ENCODE data around the gene PTPRCAP.

The PTPRCAP gene

DNA sequence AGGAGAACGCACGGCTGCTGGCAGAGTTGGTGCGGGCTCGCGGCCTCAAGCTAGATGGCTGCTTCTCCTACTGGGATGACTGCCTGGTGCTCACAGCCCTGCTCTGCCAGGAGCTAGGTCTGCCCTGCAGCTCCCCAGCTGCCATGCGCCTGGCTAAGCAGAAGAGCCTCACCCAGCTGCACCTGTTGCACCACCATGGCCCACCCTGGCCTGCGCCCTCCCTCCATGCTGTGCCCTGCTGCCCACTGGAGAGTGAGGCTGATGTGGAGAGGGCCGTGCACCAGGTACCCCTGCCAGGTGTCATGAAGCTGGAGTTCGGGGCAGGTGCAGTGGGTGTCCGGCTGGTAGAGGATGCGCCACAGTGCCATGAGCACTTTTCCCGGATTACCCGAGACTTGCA is 14.0 kb downstream of the PTPRCAP start:
- DNase-seq = no peak

DNA sequence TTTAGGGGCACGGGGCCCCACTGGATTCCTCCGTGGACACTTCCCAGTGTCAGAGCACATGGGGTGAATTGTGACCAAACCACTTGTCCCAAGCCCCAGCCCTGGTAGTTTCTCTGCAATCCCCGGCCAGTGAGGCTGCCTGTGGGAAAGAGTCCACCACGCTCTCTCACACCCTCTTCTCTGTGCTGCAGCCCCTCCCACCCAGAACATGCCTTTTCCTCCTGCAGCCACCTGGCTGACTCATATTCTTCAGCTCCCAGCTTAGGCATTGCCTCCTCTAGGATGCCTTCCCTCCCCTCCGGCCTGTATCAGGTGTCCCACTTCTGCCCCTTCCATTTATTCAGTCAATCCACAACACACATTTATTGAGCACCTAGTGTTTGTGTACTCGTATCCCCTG is 14.6 kb downstream of the PTPRCAP start:
- DNase-seq = no peak

DNA sequence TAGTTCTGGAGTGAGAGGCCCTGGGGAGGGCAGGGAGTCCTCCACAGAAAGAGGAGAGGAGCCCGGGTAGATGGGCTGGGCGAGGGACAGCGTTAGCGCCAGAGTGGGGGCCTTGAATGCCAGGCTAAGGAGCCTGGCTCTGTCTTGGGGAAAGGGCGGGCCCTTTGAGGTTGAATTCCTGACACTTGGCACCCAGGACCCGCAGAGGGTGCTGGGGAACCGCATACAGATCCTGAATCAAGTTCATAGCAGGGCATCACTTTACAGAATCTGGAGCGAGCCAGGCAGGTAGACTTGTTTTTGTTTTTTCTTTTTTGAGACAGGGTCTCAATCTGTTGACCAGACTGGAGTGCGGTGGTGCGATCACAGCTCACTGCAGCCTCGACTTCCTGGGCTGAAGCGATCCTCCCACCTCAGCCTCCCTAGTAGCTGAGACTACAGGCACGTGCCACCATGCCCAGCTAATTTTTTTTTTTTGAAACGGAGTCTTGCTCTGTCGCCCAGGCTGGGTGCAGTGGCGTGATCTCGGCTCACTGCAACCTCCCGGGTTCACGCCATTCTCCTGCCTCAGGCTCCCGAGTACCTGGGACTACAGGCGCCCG is 16.0 kb downstream of the PTPRCAP start:
- DNase-seq = no peak

DNA sequence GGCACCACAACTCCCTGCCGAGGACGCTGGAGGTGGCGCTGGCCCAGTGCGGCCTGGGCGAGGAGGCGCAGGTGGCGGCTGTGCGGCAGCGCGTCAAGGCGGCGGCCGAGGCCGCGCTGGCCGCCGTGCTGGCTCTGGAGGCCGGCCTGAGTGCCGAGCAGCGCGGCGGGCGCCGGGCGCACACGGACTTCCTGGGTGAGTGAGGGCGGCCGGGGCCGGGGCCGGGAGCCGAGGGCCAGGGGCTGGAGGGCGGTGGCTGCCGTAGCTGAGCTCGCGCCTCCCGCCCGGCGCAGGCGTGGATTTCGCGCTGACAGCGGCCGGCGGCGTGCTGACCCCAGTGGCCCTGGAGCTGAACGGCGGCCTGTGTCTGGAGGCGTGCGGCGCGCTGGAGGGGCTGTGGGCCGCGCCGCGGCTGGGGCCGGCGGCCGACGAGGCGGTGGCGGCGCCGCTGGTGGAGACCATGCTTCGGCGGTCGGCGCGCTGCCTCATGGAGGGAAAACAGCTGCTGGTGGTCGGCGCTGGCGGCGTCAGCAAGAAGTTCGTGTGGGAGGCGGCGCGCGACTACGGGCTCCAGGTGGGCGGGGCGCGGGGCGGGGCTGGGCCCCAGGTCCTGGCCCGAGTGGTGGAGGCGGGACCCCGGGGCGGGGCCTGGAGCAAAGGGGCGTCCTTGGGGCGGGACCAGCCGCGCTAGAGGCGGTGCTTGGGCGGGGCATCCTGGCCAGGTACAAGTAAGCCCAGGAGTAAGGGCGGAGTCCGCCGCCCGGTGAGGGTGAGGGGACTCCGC is 16.6 kb downstream of the PTPRCAP start:
- peak; percentile 100 for DNase-seq

DNA sequence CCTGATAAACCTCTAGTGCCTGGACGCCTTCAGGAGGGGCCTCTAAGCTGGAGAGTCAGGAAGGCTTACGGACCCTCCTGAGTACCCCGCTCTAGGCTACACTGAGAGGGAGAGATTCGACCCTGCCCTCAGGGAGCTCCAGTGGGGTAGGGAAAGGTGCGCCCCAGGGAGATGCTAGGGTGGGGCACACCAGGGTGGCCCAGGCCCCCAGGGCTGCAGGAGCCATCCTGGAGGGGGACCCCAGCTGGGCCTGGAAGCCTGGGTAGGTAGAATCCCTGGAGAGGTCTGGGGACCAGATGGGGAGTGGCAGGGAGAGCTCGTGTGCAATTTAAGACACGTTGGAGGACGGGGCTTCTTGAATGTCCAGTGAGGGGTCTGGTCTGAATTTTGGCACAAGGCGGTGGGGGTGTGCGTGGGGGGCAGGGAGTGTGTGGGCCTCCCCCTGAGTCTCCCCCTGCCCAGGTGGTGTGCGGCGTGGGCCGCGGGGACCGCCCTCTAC is 17.3 kb downstream of the PTPRCAP start:
- peak; percentile 35 for DNase-seq

DNA sequence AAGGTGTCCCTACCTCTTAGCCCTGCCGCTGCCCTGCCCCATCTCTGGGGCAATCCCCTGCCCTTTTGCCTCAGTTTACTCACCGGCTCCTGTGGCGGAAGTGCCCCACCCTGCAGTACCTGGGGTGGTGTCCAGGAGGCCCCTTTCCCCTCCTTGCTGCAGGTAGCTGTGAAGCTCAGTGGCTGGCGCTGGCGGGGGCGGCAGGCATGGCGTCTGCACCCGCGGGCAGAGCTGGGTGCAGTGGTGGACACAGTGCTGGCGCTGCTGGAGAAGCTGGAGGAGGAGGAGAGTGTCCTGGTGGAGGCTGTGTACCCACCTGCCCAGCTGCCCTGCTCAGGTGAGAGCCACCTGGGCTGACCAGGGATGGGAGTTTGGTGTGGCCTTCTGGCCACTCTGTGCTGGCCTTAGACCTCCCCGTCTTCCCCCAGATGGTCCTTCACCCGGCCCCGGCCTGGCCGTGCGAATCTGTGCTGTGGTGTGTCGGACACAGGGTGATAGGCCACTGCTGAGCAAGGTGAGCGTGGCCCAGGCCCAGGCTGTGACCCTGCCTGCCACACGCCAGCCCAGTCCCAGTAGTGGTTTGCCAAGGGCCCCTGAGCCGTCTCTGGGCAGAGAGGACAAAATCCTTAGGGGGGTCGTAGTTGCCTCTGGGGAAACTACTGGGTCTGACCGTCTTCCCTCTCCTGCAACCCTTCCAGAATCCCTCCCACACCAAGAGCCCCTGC is 18.0 kb downstream of the PTPRCAP start:
- DNase-seq = peak; percentile 28

DNA sequence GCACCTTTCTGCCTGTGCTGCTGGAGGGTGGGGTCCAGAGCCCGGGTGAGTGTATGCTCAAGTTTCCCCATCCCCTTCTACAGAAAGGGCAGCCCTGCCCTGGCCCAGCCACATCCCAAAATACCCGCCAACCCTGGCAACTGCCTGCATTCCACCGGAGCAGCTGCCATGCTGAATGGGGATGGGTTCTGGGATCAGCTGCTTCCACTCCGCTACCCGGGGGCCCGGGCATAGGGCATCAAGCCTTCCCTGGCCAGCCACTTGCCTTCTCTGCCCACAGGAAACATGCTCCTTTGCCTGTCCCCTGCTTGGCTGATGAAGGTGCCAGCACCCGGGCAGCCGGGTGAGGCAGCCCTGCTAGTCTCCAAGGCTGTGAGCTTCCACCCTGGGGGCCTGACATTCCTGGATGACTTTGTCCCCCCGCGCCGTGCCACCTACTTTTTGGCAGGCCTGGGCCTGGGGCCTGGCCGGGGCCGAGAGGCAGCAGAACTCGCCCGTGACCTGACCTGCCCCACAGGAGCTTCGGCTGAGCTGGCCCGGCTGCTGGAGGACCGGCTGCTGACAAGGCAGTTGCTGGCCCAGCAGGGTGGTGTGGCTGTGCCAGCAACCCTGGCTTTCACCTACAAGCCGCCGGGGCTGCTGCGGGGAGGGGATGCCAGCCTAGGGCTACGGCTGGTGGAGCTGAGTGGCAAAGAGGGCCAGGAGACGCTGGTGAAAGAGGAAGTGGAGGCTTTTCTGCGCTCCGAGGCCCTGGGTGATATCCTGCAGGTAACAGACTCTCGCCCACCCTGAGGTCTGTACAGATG is 18.8 kb downstream of the PTPRCAP start:
- peak; percentile 62 for DNase-seq

DNA sequence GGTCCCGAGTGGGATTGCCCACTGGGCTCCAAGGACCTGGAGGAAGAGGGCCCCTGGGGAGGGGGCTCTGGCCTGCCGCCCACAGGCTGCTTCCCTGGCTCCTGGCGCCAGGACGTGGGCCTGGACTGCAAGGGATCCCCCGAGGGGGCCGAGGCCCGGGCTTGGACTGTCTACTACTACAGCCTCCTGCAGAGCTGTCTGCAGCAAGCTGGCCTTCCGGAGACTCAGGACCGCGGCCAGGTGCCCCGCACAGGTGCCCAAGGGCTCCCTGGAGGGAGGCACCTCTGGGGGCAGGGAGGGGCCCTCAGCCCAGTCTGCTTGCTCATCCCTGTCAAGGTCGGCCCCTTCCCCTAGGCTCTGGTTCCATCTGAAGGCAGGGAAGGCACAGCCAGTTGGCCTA is 20.1 kb downstream of the PTPRCAP start:
- peak; percentile 35 for DNase-seq

DNA sequence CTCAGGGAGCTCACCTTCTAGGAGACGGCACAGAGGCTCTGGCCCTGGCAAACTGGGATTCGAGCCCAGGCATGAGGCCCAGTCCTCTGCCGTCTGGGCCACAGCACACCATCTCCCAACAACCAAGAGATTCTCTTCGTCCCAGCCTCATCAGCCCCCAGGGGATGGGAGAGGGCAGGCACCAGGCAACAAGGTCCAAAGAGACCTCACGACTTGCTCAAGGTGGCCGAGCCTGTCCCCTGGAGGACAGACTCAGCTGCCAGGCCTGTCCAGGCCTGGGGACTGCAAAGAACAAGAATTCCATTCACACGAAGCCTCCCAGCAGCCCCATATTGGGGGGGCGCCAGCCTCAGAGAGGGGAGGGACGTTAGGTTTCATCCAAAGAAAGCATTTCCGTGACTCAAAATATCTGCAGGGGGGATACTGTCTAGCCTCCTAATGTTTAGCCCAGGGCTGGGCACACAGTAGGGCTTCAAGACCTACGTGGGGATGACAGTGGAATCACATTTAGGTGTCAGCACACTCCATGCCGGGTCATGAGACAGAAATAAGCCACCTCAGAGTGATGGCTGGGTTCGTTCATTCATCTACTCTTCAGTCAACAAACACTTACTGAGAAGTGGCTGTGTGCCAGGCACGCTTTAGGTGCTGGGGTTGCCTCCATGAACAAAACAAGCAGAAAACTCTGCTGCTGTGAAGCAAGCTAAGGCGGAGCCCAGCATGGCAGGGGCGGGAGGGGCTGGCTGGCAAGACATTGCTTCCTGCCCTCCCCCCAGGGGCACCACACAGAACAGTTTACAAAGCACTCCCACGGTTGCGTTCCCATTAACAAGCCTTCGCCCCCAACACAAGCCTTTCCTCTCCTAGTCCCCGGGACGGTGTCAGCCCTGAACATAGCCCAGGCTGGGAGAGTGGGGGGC is 20.8 kb downstream of the PTPRCAP start:
- peak; percentile 83 for DNase-seq

DNA sequence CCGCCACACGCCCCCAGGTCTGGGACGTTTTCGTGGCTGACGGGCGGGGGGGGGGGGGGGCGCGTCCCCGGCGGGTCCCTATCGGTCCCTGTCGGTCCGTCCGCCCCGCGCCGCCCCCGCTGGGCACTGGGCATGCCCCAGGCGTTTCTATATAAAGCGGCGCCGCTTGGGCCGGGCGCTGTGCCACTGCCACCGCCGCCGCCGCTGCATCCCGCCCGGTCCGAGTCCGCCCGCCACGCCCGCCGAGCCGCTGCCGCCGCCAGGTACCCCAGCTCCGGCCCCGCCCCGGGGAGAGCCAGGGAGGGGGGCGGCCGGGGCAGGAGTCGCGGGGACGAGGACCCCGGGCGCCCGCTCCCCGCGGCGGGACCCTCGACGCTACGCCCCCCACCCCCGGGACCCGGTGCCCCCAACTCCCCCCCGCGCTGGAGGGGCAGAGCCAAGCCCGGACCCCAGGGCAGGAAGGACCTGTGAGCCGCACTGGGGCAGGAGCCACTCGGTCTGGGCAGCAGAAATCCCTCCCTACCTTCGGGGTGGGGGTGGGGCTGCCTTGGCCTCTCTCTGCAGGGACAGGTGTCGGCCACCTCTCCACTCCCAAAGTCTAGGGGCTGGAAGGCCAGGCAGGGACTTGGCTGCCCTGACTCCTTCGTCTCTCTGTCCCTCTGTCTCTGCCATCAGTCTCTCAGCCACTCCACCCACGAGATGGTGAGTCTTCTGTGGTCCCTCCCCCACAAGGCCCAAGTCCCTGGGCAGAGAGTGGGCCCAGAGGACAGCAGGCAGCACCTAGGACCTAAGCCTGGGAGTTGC is 21.8 kb downstream of the PTPRCAP start, which contains the start of gene CARNS1:
Gene CARNS1, plus strand, starts transcription at position 178 of the 804 bp plus-strand sequence. Its CDS starts 522 bp downstream, at position 700.
- peak; percentile 39 for DNase-seq

DNA sequence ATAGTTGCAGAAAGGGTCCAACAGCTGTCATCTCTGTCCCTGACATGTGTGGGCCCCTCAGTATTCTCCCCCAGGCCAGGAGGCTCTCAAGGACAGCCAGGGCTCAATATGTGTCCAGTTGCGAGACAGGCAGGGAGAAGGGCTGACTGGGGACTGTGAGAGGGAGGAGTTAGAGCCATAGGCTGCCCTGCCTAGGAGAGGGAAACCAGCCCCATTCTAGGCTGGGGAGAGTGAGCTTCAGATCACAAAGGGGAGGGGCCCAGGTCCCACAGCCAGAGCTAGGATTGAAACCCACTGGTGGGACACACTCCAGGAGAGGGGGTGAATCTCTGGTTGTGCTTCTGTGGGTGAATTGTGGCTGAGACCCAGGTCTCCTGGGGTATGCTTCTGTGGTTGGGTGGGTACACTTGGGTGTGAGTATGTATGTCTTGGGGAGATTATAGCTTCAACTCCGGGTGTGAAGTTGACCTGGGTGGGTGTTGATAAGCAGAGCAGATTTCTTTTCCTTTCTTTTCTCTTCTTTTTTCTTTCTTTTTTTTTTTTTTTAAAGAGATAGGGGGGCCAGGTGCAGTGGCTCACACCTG is 24.1 kb downstream of the PTPRCAP start:
- no peak for DNase-seq

DNA sequence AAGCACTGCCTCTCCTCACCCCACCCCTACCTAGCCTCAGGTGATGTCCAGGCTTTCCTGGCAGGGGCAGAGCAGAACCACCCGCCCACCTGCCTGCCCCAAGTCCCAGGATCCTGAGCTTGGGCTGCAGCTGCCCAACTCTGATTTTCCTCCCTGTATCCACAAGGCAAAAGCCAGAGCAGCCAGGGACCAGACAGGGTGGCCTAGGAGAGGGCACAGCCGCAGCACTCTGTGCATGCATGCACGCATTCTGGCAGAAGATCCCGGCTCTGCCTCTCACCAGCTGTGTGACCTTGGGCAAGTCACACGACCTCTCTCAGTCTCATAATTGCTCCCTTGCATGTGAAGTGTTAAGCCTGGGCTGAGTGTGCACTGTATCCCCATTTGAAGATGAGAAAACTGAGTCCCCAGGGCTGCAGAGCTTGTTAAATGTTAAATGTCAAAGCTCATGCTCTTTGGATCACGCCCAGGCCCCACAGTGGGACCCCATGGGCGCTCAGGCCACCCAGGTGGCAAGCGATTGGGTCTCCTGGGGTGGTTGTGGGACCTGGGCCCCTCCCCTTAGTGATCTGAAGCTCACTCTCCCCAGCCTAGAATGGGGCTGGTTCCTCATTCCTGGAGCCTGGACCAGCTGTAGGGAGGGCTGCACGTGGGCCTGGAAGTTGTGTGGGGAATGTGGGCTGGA is 24.8 kb downstream of the PTPRCAP start:
- DNase-seq = no peak

DNA sequence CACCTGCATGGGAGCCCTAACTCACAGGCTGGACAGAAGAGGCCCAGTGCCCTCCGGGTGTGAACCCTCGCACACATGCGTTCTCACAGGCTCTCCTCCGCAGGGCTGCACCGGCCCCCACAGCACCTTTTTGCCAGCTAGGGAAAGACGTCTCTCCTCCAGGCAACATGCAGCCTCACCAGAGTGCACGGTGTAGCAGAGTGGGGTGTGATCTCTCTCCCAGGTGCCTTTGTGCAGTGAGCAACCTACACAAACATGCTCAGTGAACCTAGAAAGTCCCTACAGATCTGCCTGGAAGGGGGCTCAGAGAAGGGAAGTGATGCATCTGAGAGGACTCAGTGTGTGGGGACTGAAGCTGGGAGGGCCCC is 25.7 kb downstream of the PTPRCAP start:
- DNase-seq = no peak

DNA sequence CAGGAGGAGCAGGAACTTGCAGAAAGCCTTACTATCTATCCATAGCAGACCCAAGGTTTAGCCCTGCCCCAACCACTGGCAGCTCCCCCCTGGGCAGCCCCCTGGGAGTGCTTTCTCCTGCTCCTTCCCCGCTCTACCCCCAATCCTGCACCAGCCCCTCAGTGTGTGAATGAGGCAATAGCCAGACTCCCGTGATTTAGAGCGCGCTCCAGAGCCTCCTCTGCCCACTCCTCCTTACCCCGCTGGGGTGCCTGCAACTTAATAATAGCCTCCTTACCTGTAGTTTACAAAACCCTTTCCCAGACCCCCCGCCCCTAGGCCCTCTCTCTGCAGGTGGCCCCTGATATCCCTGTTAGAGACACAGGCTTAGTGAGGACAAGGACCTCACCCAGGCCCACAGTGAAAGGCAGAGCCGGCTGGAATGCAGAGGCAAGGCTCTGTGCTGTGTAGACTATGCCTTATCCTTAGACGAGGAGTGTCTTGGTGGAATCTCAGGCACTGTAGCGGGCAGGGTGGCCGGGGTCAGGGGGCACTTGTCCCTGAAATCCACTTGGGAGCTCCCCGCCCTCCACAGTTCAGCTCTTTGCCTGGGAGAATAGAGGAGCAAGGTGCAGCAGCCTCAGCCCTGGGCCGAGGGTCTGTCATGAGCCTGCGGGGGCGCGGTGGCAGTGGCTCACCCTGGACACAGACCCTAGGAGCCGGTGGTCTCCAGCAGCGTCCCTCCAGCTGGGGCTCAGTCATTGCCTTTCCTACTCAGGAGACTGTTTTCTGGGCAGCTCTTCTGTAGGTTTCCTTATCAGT is 26.3 kb downstream of the PTPRCAP start:
- no peak for DNase-seq

DNA sequence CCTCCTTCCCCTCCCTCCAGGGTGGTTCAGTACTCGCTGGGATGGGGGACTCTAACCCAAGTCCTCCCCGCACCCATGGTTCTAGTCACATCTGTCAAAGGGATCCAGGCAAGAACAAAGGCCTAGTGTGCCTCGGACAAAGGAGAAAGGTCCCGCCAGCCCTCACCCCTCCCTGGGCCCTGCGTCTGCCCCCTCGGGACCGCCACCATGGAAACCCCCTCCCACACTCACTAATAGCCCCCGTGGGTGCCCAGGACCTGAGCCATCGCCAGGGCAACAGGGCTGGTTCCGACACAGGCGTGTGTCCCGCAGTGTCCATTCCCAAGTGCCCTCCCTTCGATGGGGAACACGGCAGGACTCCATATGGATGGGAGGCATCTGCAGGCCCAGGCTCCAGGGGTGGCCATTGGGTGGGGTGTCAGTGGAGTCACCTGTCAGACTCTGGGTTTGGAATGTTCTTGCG is 27.1 kb downstream of the PTPRCAP start:
- no peak for DNase-seq

DNA sequence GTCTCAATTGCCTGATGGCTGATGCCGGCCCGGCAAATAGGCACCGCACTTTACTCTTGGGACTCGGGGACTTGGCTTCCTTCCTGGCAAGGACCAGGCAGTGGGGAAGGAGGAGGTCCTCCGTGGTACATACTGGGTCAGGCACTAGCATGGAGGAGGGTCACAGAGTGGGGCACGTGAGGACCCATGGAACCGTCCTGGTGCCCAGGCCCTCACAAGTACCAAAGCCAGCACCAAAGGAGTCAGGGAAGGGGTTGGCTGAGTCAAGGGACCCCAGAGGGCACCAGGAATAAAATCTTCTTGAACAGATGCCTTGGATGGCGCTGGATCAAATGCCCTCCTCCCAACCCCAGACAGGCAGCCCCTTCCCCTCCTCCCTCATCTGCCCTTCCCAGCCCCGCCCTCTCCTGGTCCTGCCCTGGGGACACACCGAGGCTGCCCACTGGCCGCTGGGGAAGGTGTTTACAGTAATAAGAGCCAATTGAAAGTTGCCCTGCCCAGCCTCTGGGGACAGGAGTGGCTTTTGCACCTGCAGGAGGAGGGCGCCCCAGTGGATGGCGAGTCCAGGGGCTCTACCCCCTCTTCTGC is 27.6 kb downstream of the PTPRCAP start:
- peak; percentile 34 for DNase-seq

DNA sequence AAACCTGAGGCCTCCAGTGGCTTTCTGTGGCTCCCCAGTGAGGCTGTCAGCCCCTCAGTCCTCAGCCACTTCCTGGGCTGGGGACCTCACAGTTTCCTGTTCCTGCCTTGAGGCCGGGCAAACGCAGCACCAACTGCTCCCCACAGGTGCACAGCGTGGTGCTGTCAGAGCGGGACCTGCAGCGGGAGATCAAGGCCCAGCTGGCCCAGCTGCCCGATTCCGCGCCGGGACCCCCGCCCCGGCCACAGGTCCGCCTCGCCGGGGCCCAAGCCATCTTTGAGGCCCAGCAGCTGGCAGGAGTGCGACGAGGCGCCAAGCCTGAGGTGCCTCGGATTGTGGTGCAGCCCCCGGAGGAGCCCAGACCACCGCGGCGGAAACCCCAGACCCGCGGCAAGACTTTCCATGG is 28.2 kb downstream of the PTPRCAP start:
- DNase-seq = peak; percentile 68

DNA sequence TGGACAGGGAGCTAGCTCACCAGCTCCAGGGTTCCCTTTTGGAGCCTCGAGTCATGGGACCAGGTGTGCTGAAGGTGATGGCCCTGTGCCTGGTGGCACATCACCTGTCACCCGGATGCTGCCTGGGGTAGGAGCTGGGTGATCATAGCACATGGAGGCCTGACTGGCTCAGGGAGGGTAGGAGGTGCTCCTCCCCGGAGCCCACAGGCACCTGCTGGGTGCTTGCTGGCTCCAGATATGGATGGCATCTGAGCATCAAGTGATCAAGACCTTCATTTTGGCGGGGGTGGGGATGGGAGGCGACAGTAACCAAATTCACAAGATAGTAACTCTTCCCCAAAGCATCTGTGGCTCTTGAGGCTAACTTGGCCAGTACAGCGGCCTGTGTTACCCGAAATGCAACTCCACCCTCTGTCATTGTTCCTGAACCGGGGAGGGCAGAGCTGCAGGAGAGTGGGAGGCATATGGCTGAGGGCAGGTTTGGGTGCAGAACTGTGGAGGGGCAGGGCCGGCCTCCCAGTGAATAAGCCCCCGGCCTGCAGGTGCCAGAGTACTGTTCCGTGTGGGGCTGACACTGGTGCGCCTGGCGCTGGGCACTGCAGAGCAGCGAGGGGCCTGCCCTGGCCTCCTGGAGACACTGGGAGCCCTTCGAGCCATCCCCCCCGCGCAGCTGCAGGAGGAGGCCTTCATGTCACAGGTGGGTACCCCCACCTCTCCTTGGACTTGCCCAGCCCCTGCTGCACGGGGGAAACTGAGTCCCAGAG is 28.9 kb downstream of the PTPRCAP start:
- DNase-seq = peak; percentile 49

Measured in activated T-cell treated with anti-CD3 and anti-CD28 coated beads, Interleukin-2, amount 50 U/mL, for 1 hour (primary cell).